Measurements from ENCODE around the gene CACNB4. TPM values are rescaled to one million over a fixed set of nuclear protein-coding genes. Genes with fewer than 3 reads are reported as not detected.

The CACNB4 gene
- total and polyA plus RNA-seq, 9 of the 15 experiments (the other 6 are each of a cell fraction or from before 2014, with no cell fraction given): 0.01 to 0.20 (median 0.04) TPM; not detected in 1

DNA sequence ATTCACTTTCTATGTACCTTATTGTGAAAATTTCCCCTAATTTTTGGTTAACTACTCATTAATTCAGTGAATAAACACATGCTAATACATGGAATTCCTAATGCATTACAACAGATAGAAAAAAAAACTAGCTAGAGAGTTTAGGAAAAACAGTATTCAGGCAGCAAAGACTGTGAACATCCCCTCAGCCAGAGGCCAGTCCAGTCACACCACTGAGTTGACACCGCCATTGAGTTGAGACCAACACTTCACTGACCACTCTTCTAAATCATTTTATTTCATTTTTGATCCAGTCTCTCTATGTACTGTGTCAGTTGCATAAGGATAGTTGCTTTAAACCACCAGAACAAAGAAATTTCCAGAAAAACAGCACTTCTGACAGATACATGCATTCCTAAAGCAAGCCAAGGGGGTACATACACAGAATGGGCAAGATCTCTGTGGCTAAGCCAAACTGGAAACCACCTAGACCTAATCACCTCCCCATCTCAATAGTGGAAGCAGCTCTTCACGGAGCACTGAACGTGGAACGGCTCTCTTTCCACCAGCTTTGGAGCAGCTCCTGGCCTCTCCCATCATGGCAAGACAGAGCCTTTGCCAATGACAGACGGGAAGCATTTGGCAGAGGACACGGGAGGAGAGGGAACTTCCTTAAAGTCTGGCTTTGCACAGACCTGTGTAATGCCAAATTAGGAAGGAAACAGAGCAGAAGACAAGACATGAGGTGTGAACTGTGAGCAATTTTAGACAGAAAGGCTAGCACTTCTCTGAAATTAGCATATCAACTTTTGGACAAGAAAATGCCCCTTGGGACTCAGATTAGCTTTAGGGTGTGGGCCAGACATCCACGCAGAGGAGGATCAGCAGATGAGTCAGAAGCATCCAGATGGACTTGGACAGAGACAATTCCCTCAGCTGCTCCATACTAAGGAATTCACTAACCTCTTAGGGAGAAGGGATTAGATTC, 36.4 kb downstream of the CACNB4 start:
- 0% methylated on average over 7 of the region's 7 CpGs for WGBS (ENCODE audit: insufficient coverage, low coverage, missing lambda C conversion rate)
- Histone ChIP-seq H2AFZ (ENCODE audit: low read depth, low read length) (no peak overlapping the region), H3K9me1 (ENCODE audit: control insufficient read depth, insufficient read depth, low read length) (no peaks in the 10 kb centered on the region), H3K27me3 (ENCODE audit: control insufficient read depth in 2 of 2, insufficient read depth in 2 of 2, low read length in 2 of 2) (peaks cover 0 to 4% of the 10 kb centered on the region in 2 experiments; a peak in 1 of 5 replicates), H3K27ac (ENCODE audit: extremely low read depth, low read depth, low read length) (no peak overlapping the region), H3K4me3 (no peak overlapping the region), H4K20me1 (replicated peaks; ENCODE audit: control insufficient read depth, insufficient read depth, low read length) (no peaks in the 10 kb centered on the region), H3K79me2 (ENCODE audit: control insufficient read depth, insufficient read depth, low read length) (no peaks in the 10 kb centered on the region), H3K9ac (ENCODE audit: insufficient read depth in 1 of 2, low read depth in 2 of 2, low read length in 2 of 2) (no peak overlapping the region), H3K9me3 (replicated peaks; ENCODE audit: control insufficient read depth, insufficient read depth, low read depth, low read length) (no peaks in the 10 kb centered on the region), H3K4me2 (ENCODE audit: insufficient read depth, low read length) (no peak overlapping the region), H3K36me3 (ENCODE audit: control insufficient read depth, insufficient read depth, low read length) (no peaks in the 10 kb centered on the region), H3K4me1 (replicated peaks in 1 of 2; ENCODE audit: control insufficient read depth in 2 of 2, insufficient read depth in 2 of 2, low read length in 2 of 2) (no peaks in the 10 kb centered on the region)
- intact Hi-C loops (cut with micrococcal nuclease) (no loop called here), in situ Hi-C loops (cut with MboI) (loop anchor here (25.0 kb wide), 1 partner anchor 1450 kb away; no protein-coding TSS in a partner anchor)
- ChIA-PET POLR2A (interaction anchor here (0.6 to 1.0 kb wide), 4 partner anchors 9 to 20 kb away, joined by 3 to 4 read pairs (median 3); no protein-coding TSS in a partner anchor), CTCF (ENCODE audit: low intra/inter-chr PET ratio) (no interaction called here)
- no peak for FAIRE-seq
- no TSS peak for BruUV-seq (replicated peaks)
- TF ChIP-seq, protein P1, sequence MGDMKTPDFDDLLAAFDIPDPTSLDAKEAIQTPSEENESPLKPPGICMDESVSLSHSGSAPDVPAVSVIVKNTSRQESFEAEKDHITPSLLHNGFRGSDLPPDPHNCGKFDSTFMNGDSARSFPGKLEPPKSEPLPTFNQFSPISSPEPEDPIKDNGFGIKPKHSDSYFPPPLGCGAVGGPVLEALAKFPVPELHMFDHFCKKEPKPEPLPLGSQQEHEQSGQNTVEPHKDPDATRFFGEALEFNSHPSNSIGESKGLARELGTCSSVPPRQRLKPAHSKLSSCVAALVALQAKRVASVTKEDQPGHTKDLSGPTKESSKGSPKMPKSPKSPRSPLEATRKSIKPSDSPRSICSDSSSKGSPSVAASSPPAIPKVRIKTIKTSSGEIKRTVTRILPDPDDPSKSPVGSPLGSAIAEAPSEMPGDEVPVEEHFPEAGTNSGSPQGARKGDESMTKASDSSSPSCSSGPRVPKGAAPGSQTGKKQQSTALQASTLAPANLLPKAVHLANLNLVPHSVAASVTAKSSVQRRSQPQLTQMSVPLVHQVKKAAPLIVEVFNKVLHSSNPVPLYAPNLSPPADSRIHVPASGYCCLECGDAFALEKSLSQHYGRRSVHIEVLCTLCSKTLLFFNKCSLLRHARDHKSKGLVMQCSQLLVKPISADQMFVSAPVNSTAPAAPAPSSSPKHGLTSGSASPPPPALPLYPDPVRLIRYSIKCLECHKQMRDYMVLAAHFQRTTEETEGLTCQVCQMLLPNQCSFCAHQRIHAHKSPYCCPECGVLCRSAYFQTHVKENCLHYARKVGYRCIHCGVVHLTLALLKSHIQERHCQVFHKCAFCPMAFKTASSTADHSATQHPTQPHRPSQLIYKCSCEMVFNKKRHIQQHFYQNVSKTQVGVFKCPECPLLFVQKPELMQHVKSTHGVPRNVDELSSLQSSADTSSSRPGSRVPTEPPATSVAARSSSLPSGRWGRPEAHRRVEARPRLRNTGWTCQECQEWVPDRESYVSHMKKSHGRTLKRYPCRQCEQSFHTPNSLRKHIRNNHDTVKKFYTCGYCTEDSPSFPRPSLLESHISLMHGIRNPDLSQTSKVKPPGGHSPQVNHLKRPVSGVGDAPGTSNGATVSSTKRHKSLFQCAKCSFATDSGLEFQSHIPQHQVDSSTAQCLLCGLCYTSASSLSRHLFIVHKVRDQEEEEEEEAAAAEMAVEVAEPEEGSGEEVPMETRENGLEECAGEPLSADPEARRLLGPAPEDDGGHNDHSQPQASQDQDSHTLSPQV (IDR thresholded peaks at IDR 0.05): no peak
- TF ChIP-seq HOXB6 (CRISPR knock-in tag; IDR thresholded peaks at IDR 0.05; ENCODE audit: borderline replicate concordance): no peak
- no peak for TF ChIP-seq ZNF561 (CRISPR knock-in tag; conservative IDR thresholded peaks at IDR 0.05)
- TF ChIP-seq RBM17 (IDR thresholded peaks at IDR 0.05; ENCODE audit: borderline replicate concordance, low read depth, low read length): no peak
- TF ChIP-seq ETV1 (tag; conservative IDR thresholded peaks at IDR 0.05; ENCODE audit: low read depth): no peak
- no peak for TF ChIP-seq SOX6 (IDR thresholded peaks at IDR 0.05)
- TF ChIP-seq, protein P2, sequence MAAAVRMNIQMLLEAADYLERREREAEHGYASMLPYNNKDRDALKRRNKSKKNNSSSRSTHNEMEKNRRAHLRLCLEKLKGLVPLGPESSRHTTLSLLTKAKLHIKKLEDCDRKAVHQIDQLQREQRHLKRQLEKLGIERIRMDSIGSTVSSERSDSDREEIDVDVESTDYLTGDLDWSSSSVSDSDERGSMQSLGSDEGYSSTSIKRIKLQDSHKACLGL (CRISPR knock-in tag; IDR thresholded peaks at IDR 0.05; ENCODE audit: borderline replicate concordance, poor library complexity, severe bottlenecking): no peak
- TF ChIP-seq POLR2AphosphoS2 (IDR thresholded peaks at IDR 0.05; ENCODE audit: low read length): no peak
- TF ChIP-seq MYC (IDR thresholded peaks at IDR 0.05; ENCODE audit: low read depth, low read length): no peak
- no peak for TF ChIP-seq MYC (CRISPR knock-in tag; IDR thresholded peaks at IDR 0.05; ENCODE audit: borderline replicate concordance, low read depth)
- TF ChIP-seq, protein P3, sequence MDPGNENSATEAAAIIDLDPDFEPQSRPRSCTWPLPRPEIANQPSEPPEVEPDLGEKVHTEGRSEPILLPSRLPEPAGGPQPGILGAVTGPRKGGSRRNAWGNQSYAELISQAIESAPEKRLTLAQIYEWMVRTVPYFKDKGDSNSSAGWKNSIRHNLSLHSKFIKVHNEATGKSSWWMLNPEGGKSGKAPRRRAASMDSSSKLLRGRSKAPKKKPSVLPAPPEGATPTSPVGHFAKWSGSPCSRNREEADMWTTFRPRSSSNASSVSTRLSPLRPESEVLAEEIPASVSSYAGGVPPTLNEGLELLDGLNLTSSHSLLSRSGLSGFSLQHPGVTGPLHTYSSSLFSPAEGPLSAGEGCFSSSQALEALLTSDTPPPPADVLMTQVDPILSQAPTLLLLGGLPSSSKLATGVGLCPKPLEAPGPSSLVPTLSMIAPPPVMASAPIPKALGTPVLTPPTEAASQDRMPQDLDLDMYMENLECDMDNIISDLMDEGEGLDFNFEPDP (CRISPR knock-in tag; IDR thresholded peaks at IDR 0.05): no peak
- no peak for TF ChIP-seq BCOR (IDR thresholded peaks at IDR 0.05)
- TF ChIP-seq ZNF239 (CRISPR knock-in tag; IDR thresholded peaks at IDR 0.05): no peak
- TF ChIP-seq CAMTA2 (CRISPR knock-in tag; conservative IDR thresholded peaks at IDR 0.05): no peak
- TF ChIP-seq SNRNP70 (optimal IDR thresholded peaks at IDR 0.05; ENCODE audit: low read depth, low read length): no peak
- no peak for TF ChIP-seq NCOR1 (IDR thresholded peaks at IDR 0.05)
- no peak for TF ChIP-seq SMARCC2 (IDR thresholded peaks at IDR 0.05; ENCODE audit: low read depth)
- no peak for ATAC-seq
- no peak for DNase-seq (ENCODE audit: extremely low read depth in 1 of 4, low spot score in 3 of 4)

All from K562 (cell line).